IMR-90 (cell line): Measurements from ENCODE around the gene NENF. TPM values are rescaled to one million over a fixed set of nuclear protein-coding genes. Genes with fewer than 3 reads are reported as not detected.

Experiments
- ATAC-seq: fragments of 200-7000 bp; cut with Tn5 transposase; 2 replicates; pipeline ENCODE4 v1.9.1; 2020; ENCODE audit warnings: low read depth, mild to moderate bottlenecking, moderate library complexity
- BruUV-seq: library from RNA; stranded (reverse); fragments of 400-500 nt; replicated peaks from 2 replicates; lab custom pipeline; 2021; lab: Mats Ljungman, UMichigan
- CTCF ChIA-PET: fragments of 300-600 bp; formaldehyde crosslinking; extraction: SDS; loops from one replicate; lab custom pipeline; 2021; ENCODE audit warnings: antibody characterized with exemption; lab: Yijun Ruan, JAX
- POLR2A ChIA-PET: fragments of 300-600 bp; sonication (Branson Sonifier 250); formaldehyde crosslinking; loops from one replicate; lab custom pipeline; 2022; ENCODE audit warnings: antibody characterized with exemption; ENCODE audit not compliant: unreplicated experiment; lab: Charles Lee
- DNase-seq: peaks from one replicate; pipeline ENCODE4 v3.0.0; 2013
- H2AFZ ChIP-seq: replicated peaks from 2 replicates; pipeline ENCODE3; 2013; ENCODE audit warnings: low read length, mild to moderate bottlenecking; ENCODE audit not compliant: poor library complexity
- H2AK5ac ChIP-seq: 2 replicates; pipeline ENCODE4 v1.6.1; 2013; ENCODE audit warnings: low read depth, low read length, inconsistent platforms
- H2AK9ac ChIP-seq: replicated peaks from 2 replicates; pipeline ENCODE3; 2013; ENCODE audit warnings: mild to moderate bottlenecking, low read depth, low read length, moderate library complexity; ENCODE audit not compliant: poor library complexity
- H2BK120ac ChIP-seq: 2 replicates; pipeline ENCODE4 v1.6.1; 2013; ENCODE audit warnings: low read depth, low read length, inconsistent platforms
- H2BK15ac ChIP-seq: 3 replicates; pipeline ENCODE4 v1.6.1; 2013; ENCODE audit warnings: low read depth, low read length, inconsistent platforms
- H2BK20ac ChIP-seq: 2 replicates; pipeline ENCODE4 v1.6.1; 2013; ENCODE audit warnings: low read depth, mild to moderate bottlenecking, inconsistent platforms, low read length, moderate library complexity
- H2BK5ac ChIP-seq: 2 replicates; pipeline ENCODE4 v1.6.1; 2013; ENCODE audit warnings: mild to moderate bottlenecking, low read depth, low read length, inconsistent platforms; ENCODE audit not compliant: poor library complexity, severe bottlenecking
- H3K14ac ChIP-seq: replicated peaks from 2 replicates; pipeline ENCODE4 v1.6.1; 2013; ENCODE audit warnings: low read depth, low read length, inconsistent platforms
- H3K18ac ChIP-seq: 2 replicates; pipeline ENCODE4 v1.6.1; 2013; ENCODE audit warnings: low read depth, low read length, control low read depth
- H3K23ac ChIP-seq: 2 replicates; pipeline ENCODE4 v1.6.1; 2013; ENCODE audit warnings: low read depth, low read length, inconsistent platforms
- H3K27ac ChIP-seq: 2 replicates; pipeline ENCODE4 v1.5.1; 2013; ENCODE audit warnings: mild to moderate bottlenecking, control low read depth, low read length; ENCODE audit not compliant: insufficient read depth
- H3K27me3 ChIP-seq: 2 replicates; pipeline ENCODE4 v1.6.1; 2013; ENCODE audit warnings: low read length; ENCODE audit not compliant: control insufficient read depth, insufficient read depth
- H3K36me3 ChIP-seq: 2 replicates; pipeline ENCODE4 v1.6.1; 2013; ENCODE audit warnings: low read length, mixed read lengths; ENCODE audit not compliant: control insufficient read depth, insufficient read depth
- H3K4ac ChIP-seq: 2 replicates; pipeline ENCODE4 v1.6.1; 2013; ENCODE audit warnings: low read depth, low read length, inconsistent platforms
- H3K4me1 ChIP-seq: 2 replicates; pipeline ENCODE4 v1.6.1; 2013; ENCODE audit warnings: low read length, mixed read lengths; ENCODE audit not compliant: control insufficient read depth, insufficient read depth
- H3K4me2 ChIP-seq: 2 replicates; pipeline ENCODE4 v1.6.1; 2013; ENCODE audit warnings: low read depth, mild to moderate bottlenecking, control low read depth, low read length, moderate library complexity
- H3K4me3 ChIP-seq: 2 replicates; pipeline ENCODE4 v1.5.1; 2013; ENCODE audit warnings: low read depth, mild to moderate bottlenecking, control low read depth, low read length, moderate library complexity; ENCODE audit not compliant: insufficient read depth
- H3K56ac ChIP-seq: 2 replicates; pipeline ENCODE4 v1.6.1; 2013; ENCODE audit warnings: low read length, inconsistent platforms; ENCODE audit not compliant: insufficient read depth; ENCODE audit errors: extremely low read depth
- H3K79me1 ChIP-seq, 2 experiments: 2 replicates each; pipeline ENCODE4 v1.6.1; 2013; ENCODE audit warnings: low read length in 2 of 2, inconsistent platforms in 1 of 2, low read depth in 1 of 2
- H3K9ac ChIP-seq: 2 replicates; pipeline ENCODE4 v1.6.1; 2013; ENCODE audit warnings: low read depth, low read length, control low read depth
- H3K9me1 ChIP-seq: 2 replicates; pipeline ENCODE4 v1.6.1; 2013; ENCODE audit warnings: low read length, inconsistent platforms; ENCODE audit not compliant: insufficient read depth
- H3K9me3 ChIP-seq: 2 replicates; pipeline ENCODE4 v1.6.1; 2013; ENCODE audit warnings: low read length; ENCODE audit not compliant: control insufficient read depth, insufficient read depth
- H4K20me1 ChIP-seq: 2 replicates; pipeline ENCODE4 v1.6.1; 2013; ENCODE audit warnings: low read length, inconsistent platforms; ENCODE audit not compliant: insufficient read depth
- H4K5ac ChIP-seq: 2 replicates; pipeline ENCODE4 v1.6.1; 2013; ENCODE audit warnings: mild to moderate bottlenecking, low read depth, low read length, control low read depth
- H4K8ac ChIP-seq, 2 experiments: 2 replicates each; pipeline ENCODE4 v1.6.1; 2013; ENCODE audit warnings: low read depth in 2 of 2, low read length in 2 of 2, control low read depth in 1 of 2, inconsistent platforms in 1 of 2
- H4K91ac ChIP-seq: 2 replicates; pipeline ENCODE4 v1.6.1; 2013; ENCODE audit warnings: low read depth, low read length, inconsistent platforms; ENCODE audit not compliant: insufficient read depth
- BHLHE40 ChIP-seq: fragments of 150-350 bp; IDR thresholded peaks from 2 replicates; pipeline ENCODE4 v1.6.1; 2016; ENCODE audit warnings: mild to moderate bottlenecking, low read depth, low read length
- CHD1 ChIP-seq: IDR thresholded peaks from 2 replicates; pipeline ENCODE4 v1.6.1; 2012; ENCODE audit warnings: low read depth, low read length, improper control_type of control experiment
- ELK1 ChIP-seq: fragments of 150-350 bp; IDR thresholded peaks from 2 replicates; pipeline ENCODE4 v1.6.1; 2016; ENCODE audit warnings: low read depth, mild to moderate bottlenecking, low read length, moderate library complexity, borderline replicate concordance
- FOS ChIP-seq: fragments of 150-350 bp; IDR thresholded peaks from 2 replicates; pipeline ENCODE4 v1.6.1; 2016; ENCODE audit warnings: low read depth, low read length
- MAFK ChIP-seq: IDR thresholded peaks from 2 replicates; pipeline ENCODE4 v1.6.1; 2012; ENCODE audit warnings: low read depth, low read length, improper control_type of control experiment
- MXI1 ChIP-seq: IDR thresholded peaks from 2 replicates; pipeline ENCODE4 v1.6.1; 2012; ENCODE audit warnings: low read depth, mild to moderate bottlenecking, low read length, moderate library complexity, borderline replicate concordance
- NFE2L2 ChIP-seq: fragments of 150-350 bp; IDR thresholded peaks from 2 replicates; pipeline ENCODE4 v1.6.1; 2016; ENCODE audit warnings: low read depth, mild to moderate bottlenecking, low read length
- POLR2A ChIP-seq: IDR thresholded peaks from 2 replicates; pipeline ENCODE4 v1.6.1; 2012; ENCODE audit warnings: mild to moderate bottlenecking, low read depth, low read length
- RCOR1 ChIP-seq: IDR thresholded peaks from 2 replicates; pipeline ENCODE4 v1.6.1; 2012; ENCODE audit warnings: mild to moderate bottlenecking, low read length, improper control_type of control experiment; ENCODE audit not compliant: insufficient replicate concordance
- RFX5 ChIP-seq: IDR thresholded peaks from 2 replicates; pipeline ENCODE4 v1.8.0; 2012; ENCODE audit warnings: low read depth, mild to moderate bottlenecking, low read length, moderate library complexity
- SMC3 ChIP-seq: fragments of 150-350 bp; IDR thresholded peaks from 2 replicates; pipeline ENCODE4 v1.6.1; 2016; ENCODE audit warnings: low read depth, mild to moderate bottlenecking, antibody characterized with exemption, low read length, moderate library complexity
- USF2 ChIP-seq: fragments of 150-350 bp; IDR thresholded peaks from 2 replicates; pipeline ENCODE4 v1.6.1; 2017; ENCODE audit warnings: mild to moderate bottlenecking, antibody characterized with exemption, low read length, low read depth
- WGBS, 2 experiments: methylation state at CpG; one replicate each; pipeline versions ENCODE4 v1.1.5 to v1.1.7; 2013; ENCODE audit warnings: missing lambda C conversion rate in 2 of 2; ENCODE audit not compliant: insufficient read length in 1 of 2; ENCODE audit errors: extremely low coverage in 2 of 2; 5-methylcytosine and 5-hydroxymethylcytosine counted together
- dilution Hi-C: fragments of 300-500 bp; cut with HindIII; formaldehyde crosslinking; loops from one replicate; pipeline ENCODE4 v1.14.3; 2018; ENCODE audit warnings: low sequenced_read_pairs; ENCODE audit not compliant: unreplicated experiment
- in situ Hi-C: fragments of 300-500 bp; cut with MboI; formaldehyde crosslinking; loops from 3 replicates; pipeline ENCODE4 v1.14.3; 2019; ENCODE audit warnings: low sequenced_read_pairs, inconsistent platforms, mixed read lengths
- intact Hi-C: fragments of 100-400 bp; cut with micrococcal nuclease; formaldehyde crosslinking; loops from 2 replicates; pipeline ENCODE4 v1.10.0; 2022
- polyA plus RNA-seq, 3 experiments: library from polyadenylated mRNA; depleted of rRNA; stranded (reverse); fragments of >200 nt; gene quantifications; 2 replicates each; pipeline ENCODE4 v1.2.3, GENCODE V29; 2012; ENCODE audit warnings: low replicate concordance in 1 of 3
- total RNA-seq: library from RNA; depleted of rRNA; stranded (reverse); fragments of >200 nt; gene quantifications from 2 replicates; pipeline ENCODE4 v1.2.3, GENCODE V29; 2012

Gene NENF
- total and polyA plus RNA-seq, 2 of the 4 experiments (the other 2 are of a cell fraction), result 16.0 to 40.4 TPM

- TF ChIP-seq BHLHE40 (no peak), FOS (no peak), SMC3 (no peak), POLR2A (no peak), NFE2L2 (no peak), RCOR1 (no peak), MXI1 (no peak), ELK1 (no peak), RFX5 (no peak), CHD1 (no peak), USF2 (no peak), MAFK (no peak)
Measured at GRCh38 chr1:212397171-212397570, 35.5 kb upstream of the NENF start.

More at GRCh38 chr1:212397171-212397570, 35.5 kb upstream of the NENF start:
- Histone ChIP-seq H3K9me3 (no peaks in the 10 kb centered on the region; the same call in 1 of the 2 replicates), H3K36me3 (no peaks in the 10 kb centered on the region), H3K18ac (no peak overlapping the region), H3K9ac (no peak overlapping the region), H4K8ac (no peak overlapping the region), H2BK20ac (no peak overlapping the region), H3K27ac (no peak overlapping the region), H3K4me1 (peaks cover 2% of the 10 kb centered on the region; the same call in 1 of the 2 replicates), H4K91ac (no peak overlapping the region), H2BK15ac (no peak overlapping the region), H2BK120ac (no peak overlapping the region), H3K4me2 (no peak overlapping the region), H4K5ac (no peak overlapping the region), H3K4ac (no peak overlapping the region), H2AK9ac (no peak overlapping the region), H3K4me3 (no peak overlapping the region), H3K9me1 (no peaks in the 10 kb centered on the region), H3K23ac (no peak overlapping the region), H2AFZ (no peak overlapping the region), H3K79me1 (0 out of 4 replicates have a peak, but pooled peaks cover 0 to 5% of the 10 kb centered on the region in 2 experiments), H3K14ac (no peak overlapping the region), H4K20me1 (no peaks in the 10 kb centered on the region), H2BK5ac (no peak overlapping the region), H3K27me3 (no peaks in the 10 kb centered on the region), H3K56ac (no peak overlapping the region), H2AK5ac (no peak overlapping the region)
- intact Hi-C loops (no loop called here), dilution Hi-C loops (no loop called here), in situ Hi-C loops (no loop called here)
- POLR2A ChIA-PET, result no interaction called here
- BruUV-seq, result no TSS peak
- WGBS, 2 experiments, result no CpG with 5 or more reads among the region's 1 CpG
- CTCF ChIA-PET, result no interaction called here
- ATAC-seq (no peak), DNase-seq (no peak)
